ENCODE measurements around the gene FAXDC2.
"Not testable (repeated sequence)": the region's sequence is repeated elsewhere in the genome, so short reads cannot be mapped to it uniquely, and the experiment has no call there.

The FAXDC2 gene

DNA sequence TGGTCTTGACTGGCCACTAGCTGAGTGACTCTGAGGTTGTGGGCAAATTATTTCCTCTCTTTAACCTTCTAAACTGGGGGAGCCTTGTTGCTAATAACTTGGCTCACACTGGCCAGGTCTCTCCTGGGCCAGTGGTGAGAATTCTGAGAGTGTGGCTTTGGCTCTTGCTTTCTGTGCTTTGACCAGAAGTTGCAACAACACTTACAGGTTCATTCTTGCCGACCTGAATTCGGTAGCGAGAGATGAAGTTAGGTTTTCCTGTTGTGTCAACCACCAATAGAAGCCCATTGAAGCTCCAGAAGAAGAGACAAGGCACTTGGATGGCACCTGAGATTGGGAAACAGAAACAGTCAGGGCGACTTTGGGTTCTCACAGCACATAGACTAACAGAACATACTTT is 19.8 kb downstream of the FAXDC2 start:
- DNase-seq (ENCODE audit: low spot score), result no peak

DNA sequence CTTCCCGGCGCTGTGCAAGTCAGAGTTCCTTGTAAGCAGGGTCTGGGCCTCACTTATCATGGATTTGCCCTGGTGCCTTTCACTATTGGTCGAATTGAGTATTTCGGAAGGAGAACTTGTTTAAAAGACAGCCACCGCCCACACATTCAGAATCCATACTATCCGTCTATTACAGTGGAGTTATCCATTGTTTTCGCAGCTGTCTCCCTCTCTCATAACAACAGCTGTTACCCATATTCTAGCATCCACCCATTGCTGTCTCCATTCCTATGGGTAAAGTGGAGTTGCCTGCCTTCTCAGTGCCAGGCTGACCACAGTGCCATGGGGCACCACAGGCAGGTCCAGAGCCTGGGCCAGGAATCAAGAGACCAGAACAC is 20.2 kb downstream of the FAXDC2 start:
- no peak for DNase-seq (ENCODE audit: low spot score)

DNA sequence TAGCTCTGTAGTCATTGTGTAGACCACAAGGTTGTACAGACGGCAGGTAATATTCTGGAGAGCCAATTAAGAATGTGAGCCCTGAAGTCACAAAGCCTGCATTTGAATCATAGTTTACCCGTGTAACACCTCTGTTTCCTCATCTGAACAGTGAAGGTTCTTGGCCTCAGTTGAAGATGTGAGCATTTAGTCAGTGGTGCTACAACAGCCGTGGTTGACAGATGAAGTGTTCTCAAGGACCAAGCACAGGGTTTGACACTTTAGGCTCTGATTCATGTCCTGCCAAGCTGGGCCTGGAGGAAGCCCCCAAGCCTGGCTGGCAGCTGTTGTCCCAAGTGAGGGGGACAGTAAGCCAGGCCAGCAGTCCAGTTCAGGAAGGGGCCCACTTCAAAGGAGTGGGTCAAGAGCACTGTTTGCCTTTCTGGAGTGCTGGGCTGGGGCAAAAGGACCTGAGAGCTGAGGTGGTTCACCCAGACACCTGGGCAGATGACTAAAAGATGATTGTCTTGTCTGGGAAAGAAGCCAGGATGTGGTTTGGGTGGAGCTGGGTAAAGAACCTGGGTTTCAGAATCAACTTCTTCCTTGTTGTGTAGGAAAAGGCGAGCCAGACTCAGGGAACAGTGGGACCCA is 20.7 kb downstream of the FAXDC2 start:
- DNase-seq (ENCODE audit: low spot score), result no peak

DNA sequence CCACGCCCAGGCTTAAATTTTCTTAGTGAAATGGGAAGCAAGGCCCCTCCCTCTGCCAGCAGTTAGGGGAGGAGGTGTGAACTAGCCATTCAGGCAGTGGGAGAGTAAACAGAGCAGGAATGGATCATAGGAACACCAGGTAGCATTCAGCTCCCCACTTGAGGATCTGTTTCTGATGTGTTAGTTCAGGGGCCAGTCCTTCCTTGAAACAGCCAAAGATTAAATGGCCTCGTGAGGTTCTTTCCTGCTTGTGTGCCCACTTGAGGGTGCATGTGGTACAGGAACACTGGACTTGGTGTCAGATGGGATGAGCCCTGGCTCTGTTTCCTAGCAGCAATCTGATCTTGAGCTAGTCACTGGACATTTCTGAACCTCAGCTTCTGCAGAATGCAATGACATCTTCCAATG is 21.2 kb downstream of the FAXDC2 start:
- DNase-seq (ENCODE audit: low spot score), result no peak

DNA sequence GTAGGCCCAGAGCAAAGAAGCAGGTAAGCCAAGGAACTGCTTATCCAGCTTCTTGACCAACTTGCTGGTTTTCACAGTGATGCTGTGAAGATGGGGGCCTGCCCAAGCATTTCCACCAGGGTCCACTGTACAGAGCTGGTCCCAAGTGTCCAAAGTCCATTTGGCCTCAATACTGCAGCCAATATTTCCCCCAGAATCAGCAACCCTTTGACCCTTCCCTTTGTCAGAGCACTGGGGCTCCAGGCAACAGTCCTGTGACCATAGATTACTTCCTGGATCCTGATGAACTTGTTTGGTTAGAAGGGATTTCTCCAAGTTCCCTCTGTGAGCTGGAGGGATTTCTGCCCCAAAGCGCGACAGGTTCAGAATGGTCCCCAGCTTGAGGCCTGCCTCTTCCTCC is 26.3 kb downstream of the FAXDC2 start:
- DNase-seq (ENCODE audit: low spot score), result no peak

DNA sequence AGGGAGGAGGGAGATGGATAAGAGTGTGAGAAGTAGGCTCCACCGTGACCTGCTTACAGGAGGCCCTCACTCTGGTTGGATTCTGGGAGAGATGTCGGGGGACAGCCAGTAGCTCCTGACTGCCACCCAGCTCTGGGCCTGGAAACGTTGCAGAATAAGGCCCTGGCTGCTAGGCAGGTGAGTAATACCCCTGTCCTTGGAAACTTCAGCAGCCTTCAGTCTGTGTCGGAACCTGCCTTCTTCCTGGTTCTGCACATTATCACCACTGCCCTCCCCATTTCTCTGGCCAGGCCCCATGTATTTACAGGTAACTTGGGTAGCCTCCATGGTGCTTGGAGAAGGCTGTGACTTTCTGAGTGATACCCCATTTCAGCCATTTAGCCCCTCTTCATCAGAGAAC is 26.8 kb downstream of the FAXDC2 start:
- no peak for DNase-seq (ENCODE audit: low spot score)

DNA sequence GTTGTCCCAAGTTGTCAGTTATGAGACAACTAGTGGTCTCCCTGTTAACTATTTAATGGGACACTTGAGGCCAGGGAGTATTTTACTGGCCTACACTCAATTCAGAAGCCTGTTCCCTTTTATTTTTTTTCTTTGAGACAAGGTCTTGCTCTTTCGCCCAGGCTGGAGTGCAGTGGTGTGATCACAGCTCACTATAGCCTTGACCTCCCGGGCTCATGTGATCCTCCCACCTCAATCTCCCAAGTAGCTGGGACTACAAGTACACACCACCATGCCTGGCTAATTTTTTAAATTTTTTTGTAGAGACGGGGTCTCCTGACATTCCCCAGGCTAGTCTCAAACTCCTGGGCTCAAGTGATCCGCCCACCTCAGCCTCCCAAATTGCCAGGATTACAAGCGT is 27.5 kb downstream of the FAXDC2 start:
- DNase-seq (ENCODE audit: low spot score), result not testable (repeated sequence)

DNA sequence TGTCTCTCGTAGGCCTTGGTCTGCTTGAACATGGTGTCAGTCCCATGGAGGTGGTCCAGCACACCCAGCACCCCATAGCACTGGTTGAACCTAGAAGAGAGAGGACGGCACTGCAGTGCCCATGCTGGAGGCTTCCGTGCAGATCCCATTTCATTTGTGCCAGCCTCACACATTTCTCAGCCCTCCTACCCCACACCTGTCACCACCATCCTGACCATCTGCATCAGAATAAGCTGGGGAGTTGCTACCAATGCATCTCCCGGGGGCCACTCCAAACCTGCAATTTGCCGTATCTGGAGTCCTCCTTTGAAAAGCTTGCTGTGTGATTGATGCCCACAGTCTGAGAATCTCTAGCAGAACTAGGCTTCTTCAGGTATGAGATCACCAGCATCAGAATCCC is 30.0 kb downstream of the FAXDC2 start:
- no peak for DNase-seq (ENCODE audit: low spot score)

DNA sequence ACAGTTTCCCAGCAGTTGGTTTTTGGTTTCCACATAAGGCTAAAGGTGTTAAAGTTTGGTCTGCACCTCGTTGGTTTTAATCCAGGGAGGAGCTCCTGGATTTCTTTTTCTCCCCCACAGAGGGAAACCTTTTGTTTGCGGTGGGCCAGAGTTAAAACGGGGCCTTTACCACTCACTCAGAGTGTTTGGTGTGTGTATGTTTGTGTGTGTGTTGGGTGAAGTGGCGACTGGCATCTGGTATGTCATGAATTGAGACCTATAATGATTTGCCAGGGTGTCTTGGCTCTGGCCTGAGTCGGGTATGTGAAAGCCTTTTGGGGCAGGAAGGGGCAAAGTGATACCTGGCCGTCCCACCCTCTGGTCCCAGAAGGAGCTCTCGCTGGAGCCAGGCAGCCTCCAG is 30.9 kb downstream of the FAXDC2 start:
- DNase-seq (ENCODE audit: low spot score), result no peak

DNA sequence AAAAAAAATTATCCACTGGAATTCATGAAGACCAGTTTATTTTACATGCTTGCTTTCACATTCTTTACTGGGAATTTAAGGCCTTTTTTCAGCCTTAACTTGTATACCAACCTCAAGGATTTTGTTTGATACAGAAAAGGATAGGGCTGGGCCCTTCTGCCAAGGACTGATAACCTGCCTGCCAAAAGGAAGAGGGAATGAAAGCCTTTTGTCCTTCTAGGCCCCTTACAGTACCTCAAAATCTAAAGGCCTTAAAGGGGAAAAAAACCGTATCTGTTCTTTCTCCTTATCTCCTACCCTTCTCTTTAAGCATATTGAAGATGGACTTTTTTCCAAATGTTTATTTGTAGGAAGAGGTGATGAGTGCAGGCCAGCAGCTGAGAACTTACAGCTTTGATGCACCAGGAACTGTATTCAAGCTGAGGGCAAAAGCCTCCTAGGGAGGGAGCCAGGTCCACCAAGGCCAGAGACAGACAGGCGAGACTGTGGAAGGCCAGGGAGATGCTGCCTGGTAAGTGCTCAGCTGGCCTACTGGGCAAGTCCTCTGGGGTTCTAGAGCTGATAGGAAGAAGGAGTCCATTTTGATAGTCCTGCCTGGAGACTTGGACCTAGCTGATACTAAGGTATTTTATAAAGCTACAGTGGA is 31.8 kb downstream of the FAXDC2 start:
- DNase-seq (ENCODE audit: low spot score), result no peak

DNA sequence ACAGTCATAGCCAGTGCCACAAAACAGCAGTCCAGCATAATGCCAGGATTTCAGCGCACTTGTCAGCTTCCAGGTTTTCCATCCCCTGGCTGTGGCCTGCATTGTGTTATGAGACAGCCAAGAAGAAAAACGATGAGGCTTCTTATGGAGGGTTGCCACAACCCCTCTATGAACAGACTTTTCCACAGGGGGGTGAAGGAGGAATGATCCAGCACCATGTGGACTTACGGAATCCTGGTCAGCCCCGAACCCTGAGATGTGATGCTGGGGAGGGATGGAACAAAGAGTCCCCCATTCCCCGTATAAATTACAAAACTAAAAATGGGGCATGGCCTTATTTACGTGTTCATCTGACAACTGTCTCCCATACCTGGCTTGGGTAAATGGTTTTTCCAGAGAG is 32.6 kb downstream of the FAXDC2 start:
- DNase-seq (ENCODE audit: low spot score), result no peak

DNA sequence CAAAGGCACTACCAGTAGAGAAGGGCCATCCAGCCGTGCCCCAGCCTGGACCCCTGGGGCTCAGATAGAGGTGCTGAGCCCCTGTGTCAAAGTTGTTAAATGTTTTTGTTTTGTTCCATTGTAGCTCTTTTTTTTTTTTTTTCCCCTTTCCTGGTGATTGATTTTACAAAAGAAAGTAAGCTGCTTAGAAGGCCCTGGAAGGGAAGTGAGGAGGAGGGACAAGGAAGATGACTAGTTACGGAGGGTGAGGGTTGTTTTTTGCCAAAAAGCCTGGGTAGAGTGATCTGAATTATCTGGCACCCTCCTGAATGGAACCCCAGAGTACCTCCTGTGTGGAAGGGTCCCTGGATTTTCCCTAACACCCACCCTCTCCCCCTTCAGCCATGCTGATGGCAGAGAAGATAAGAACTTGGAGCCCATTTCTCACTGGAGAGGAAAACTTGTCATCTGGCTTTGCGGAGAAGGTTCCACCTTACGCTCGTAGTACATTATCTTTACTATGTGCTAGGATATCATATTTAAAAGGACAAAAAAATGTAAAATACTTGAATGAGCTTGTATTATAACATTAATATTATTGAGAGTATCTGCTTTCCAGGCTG is 33.4 kb downstream of the FAXDC2 start:
- no peak for DNase-seq (ENCODE audit: low spot score)

DNA sequence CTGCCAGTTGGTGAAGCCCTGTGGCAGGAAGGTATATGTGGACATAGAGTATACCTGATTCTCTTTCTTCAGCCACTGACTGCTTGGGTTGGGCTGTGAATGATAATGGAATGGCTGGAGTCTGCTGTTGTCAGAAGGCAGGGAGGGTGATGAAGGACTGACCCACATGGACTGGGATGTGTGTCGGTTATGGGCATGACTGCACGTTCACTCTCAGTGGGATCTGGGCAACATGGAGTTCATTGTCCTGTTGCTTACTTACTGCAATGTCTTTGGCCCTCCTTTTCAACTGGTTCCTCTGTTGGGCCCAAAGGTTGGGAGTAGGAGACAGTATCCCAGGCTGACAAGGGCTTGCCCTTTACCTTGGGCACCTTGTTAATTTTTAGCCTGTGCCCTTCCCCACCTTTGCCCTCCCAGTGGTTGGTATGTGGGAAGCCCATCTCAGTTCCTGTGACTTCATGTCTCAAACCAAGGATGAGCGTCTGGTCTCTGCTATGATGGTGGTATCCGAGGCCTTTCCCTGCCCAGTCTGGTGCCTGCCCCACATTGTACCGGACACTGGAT is 34.6 kb downstream of the FAXDC2 start:
- no peak for DNase-seq (ENCODE audit: low spot score)

DNA sequence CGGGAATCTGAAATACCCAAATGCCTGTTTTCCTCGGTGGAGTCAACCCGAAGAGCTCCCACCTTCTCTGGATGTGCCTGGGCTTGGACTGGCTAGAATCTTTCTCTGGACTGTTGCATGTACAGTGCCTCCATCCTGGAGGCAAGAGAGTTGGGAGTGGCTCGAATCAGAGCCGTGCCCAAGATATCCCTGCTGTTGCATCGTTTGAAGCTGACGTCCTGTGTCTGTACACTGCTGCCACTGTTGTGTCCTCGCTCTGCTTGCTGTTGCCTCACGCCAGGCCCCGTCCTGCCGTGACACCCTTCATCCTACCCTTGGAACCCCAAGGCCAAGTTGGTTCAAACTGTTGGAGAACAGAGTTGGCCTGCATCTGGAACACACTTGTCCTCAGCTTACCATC is 35.4 kb downstream of the FAXDC2 start:
- no peak for DNase-seq (ENCODE audit: low spot score)

DNA sequence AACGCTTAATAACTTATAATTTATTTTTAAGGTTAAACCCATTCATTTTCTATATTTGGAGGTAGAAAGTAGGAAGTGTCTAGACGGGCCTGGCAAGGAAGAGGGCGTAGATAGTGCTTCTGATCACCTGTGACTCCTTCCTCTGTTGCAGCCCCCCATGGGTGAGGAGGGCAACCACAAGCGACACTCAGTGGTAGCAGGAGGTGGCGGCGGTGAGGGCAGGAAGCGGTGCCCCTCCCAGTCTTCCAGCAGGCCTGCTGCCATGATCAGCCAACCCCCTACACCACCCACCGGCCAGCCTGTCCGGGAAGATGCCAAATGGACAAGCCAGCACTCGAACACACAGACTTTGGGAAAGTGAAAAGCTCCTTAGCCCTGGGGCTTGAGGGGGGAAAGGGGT is 36.7 kb downstream of the FAXDC2 start:
- no peak for DNase-seq (ENCODE audit: low spot score)

DNA sequence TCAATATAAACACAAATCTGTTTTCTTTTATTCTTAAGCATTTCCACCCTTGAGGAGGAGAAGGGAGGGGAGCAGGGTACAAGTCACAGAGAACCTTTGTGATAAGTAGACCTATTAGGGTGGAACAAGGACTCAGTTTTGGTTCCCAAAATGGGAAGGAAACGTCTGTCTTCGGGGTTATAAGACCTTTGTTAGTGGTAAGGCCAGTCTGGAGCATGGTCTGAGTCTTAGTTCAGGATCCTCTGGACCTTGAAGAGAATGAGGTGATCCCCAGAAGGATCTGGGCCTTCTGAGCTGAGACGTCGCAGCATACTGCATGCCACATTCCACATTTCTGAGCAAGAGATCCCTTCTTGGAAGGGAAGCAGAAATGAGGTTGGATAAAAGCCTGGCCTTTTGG is 37.2 kb downstream of the FAXDC2 start:
- DNase-seq (ENCODE audit: low spot score), result no peak

DNA sequence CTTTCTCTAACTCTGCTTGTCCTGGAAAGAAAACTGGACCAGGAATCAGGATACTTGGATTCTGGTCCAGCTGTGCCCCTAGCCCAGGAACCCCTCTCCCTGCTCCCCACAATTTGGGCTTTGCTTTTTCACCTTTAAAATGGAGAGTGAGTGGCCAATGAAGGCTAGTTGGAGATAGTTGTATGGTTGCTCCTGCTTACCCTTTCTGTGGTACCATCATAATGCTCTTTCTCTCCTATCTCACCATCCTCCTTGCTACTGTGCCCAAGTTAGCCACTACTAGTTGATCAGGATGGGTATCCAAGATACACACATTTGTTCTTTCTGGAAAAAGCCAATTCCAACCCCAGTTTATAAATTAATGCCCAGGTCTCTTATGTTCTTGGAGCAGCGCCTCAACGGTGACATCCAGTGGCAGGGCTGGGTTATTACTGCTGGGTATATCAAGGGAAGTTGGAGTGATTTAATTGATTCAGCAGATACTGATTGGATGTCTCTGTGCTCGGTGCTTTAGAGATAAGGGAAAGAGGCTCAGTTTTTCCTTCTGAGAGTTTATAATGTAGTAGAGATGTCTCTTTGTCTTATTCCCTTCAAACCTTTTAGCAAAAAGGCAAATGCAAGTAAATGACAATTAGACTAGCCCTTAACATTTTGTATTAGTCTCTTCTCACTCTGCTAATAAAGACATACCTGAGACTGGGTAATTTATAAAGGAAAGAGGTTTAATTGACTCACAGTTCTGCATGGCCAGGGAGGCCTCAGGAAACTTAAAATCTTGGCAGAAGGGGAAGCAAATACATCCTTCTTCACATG is 38.5 kb downstream of the FAXDC2 start:
- DNase-seq (ENCODE audit: low spot score), result peak; percentile 64

DNA sequence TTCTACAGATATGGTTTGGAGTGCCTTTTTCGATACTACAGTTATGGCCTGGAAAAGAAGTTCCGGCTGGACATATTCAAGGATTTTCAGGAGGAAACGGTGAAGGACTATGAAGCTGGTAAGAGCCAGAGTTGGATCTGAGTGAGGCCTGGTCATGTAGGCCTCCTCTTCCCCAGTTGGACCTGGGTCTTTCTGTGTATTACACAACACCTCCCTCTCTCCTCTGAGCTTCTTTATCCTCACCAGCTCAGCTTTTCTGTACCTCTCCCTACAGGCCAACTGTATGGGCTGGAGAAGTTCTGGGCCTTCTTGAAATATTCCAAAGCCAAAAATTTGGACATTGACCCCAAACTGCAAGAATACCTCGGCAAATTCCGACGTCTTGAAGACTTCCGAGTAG is 39.2 kb downstream of the FAXDC2 start:
- DNase-seq (ENCODE audit: low spot score), result no peak

DNA sequence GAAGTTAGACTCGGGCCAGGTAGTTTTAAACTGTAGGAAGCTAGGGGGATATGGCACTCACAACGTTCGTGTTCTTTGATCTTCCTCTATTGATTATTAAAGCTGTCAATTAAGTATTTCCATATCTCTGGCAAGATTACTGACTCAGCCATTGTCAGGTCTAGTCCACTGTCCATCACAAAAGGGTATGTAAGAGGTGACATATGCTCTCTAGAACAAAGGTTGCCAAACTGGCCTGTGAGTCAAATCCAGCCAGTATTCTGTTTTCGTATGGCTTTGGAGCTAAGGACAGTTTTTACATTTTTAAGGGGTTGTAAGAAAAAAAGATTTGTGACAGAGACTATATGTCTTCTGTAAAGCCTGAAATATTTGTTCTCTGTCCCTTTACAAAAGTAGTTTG is 44.2 kb downstream of the FAXDC2 start:
- DNase-seq (ENCODE audit: low spot score), result no peak

DNA sequence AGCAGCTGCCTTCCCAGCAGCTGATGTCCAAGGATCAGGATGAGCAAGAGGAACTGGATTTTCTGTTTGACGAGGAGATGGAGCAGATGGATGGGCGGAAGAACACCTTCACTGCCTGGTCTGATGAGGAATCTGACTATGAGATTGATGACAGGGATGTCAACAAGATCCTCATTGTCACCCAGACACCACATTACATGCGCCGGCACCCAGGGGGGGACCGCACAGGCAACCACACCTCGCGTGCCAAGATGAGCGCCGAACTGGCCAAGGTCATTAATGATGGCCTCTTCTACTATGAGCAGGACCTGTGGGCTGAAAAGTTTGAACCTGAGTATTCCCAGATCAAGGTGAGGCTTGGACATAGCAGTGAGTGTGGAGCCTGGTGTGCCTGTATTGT is 48.4 kb downstream of the FAXDC2 start:
- no peak for DNase-seq (ENCODE audit: low spot score)

DNA sequence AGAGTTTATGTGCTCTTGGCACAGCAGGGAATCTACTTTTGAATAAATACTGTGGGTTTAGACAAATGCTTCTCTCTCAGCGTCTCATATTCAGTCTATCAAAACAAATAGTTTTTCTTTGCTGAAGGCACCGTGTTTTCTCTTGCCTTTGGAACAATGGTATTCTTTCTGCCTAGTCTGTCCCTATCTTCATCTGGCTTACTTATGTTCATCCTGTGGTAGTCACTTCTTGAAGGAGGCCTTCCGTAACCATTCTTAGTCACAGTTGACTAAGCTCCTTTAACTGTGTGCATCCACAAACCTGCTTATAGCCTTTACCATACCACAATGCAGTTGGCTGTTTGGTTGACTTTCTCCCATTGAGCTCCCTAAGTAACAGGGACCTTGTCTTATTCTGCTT is 49.3 kb downstream of the FAXDC2 start:
- no peak for DNase-seq (ENCODE audit: low spot score)

DNA sequence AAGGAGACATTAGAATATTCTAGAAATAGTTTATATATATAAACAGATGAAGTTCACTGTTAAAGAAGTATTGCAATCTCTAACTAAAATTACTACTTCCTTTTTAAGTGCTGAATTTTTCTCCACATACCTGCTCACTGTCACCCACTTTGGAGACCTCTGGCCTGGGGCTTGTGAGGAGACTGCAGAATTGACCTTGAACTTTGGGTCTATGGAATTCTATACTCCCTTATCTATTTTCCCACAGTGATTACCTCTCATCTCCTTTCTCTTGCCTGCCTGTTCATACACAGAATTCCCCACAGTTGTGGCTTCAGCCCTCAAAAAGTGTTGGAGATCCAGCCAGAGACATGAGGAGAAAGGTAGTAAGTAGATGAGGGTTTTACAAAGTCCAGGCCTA is 49.8 kb downstream of the FAXDC2 start:
- DNase-seq (ENCODE audit: low spot score), result no peak

DNA sequence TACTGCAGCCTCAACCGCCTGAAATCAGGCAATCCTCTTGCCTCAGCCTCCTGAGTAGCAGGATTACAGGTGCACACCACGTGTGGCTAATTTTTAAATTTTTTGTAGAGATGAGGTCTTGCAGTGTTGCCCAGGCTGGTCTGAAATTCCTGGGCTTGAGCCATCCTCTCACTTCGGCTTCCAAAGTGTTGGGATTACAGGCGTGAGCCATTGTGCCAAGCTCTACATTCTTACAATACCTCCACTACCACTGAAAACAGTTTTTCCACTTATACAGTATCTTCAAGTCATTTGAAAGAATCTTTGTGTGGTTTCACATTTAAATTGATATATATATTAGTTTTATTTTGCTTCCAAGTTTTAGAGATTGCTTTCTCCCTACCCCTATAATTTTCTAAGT is 52.6 kb downstream of the FAXDC2 start:
- no peak for DNase-seq (ENCODE audit: low spot score)
